SK-N-SH (cell line): ENCODE measurements around the gene SHISA5. TPM values are rescaled to one million over a fixed set of nuclear protein-coding genes. Genes with fewer than 3 reads are reported as not detected.

ENCODE experiments used
- CTCF ChIA-PET: fragments of 300-600, 350-600 bp; formaldehyde crosslinking; extraction: SDS; loops from one replicate; lab custom pipeline; 2021; lab: Yijun Ruan, JAX
- POLR2A ChIA-PET: fragments of 350-600 bp; sonication (Branson Sonifier 250); formaldehyde crosslinking; extraction: SDS; loops from one replicate; lab custom pipeline; 2020; ENCODE audit warnings: antibody characterized with exemption, inconsistent platforms; lab: Yijun Ruan, JAX
- DNase-seq: peaks from one replicate; pipeline ENCODE4 v3.0.0; 2012
- H2AFZ ChIP-seq: fragments of 200-600 bp; sonication (generic); 2 replicates; pipeline ENCODE4 v1.8.1; 2016; ENCODE audit warnings: antibody characterized with exemption, mild to moderate bottlenecking, low read depth
- H3F3A ChIP-seq: fragments of 200-600 bp; sonication (generic); replicated peaks from 2 replicates; pipeline ENCODE3; 2016; ENCODE audit warnings: antibody characterized with exemption, mild to moderate bottlenecking; ENCODE audit not compliant: insufficient read depth
- H3K27ac ChIP-seq, 2 experiments: fragments of 200-500 bp in 1 of 2; fragments of 200-600 bp in 1 of 2; sonication (Bioruptor generic) in 1 of 2; sonication (generic), shearing (Covaris generic) in 1 of 2; 2 replicates each; pipeline versions ENCODE4 v1.5.1 to v1.6.1; 2014 to 2016; ENCODE audit warnings: low read depth in 2 of 2, inconsistent platforms in 1 of 2, low read length in 1 of 2, mild to moderate bottlenecking in 1 of 2, mixed read lengths in 1 of 2
- H3K27me3 ChIP-seq: fragments of 200-600 bp; sonication (generic), shearing (Covaris generic); 2 replicates; pipeline ENCODE4 v1.6.1; 2016; ENCODE audit warnings: mixed run types; ENCODE audit not compliant: insufficient read depth
- H3K36me3 ChIP-seq, 2 experiments: fragments of 200-500 bp in 1 of 2; fragments of 200-600 bp in 1 of 2; sonication (Bioruptor generic) in 1 of 2; sonication (generic) in 1 of 2; replicated peaks in 1 of 2; 2 replicates each; pipeline versions ENCODE3 to v1.5.1; 2014 to 2016; ENCODE audit warnings: low read length in 1 of 2, mild to moderate bottlenecking in 1 of 2; ENCODE audit not compliant: insufficient read depth in 2 of 2, control insufficient read depth in 1 of 2
- H3K4me1 ChIP-seq, 2 experiments: fragments of 200-500 bp in 1 of 2; fragments of 200-600 bp in 1 of 2; sonication (Bioruptor generic) in 1 of 2; sonication (generic), shearing (Covaris generic) in 1 of 2; 2 replicates each; pipeline versions ENCODE4 v1.5.1 to v1.6.1; 2014 to 2016; ENCODE audit warnings: low read depth in 1 of 2, low read length in 1 of 2, mixed run types in 1 of 2; ENCODE audit not compliant: insufficient read depth in 2 of 2, control insufficient read depth in 1 of 2
- H3K4me2 ChIP-seq: fragments of 200-600 bp; sonication (generic), shearing (Covaris generic); 2 replicates; pipeline ENCODE4 v1.6.1; 2017; ENCODE audit warnings: mixed run types
- H3K4me3 ChIP-seq, 2 experiments: fragments of 200-500 bp in 1 of 2; fragments of 200-600 bp in 1 of 2; sonication (Bioruptor generic) in 1 of 2; sonication (generic), shearing (Covaris generic) in 1 of 2; 2 replicates each; pipeline versions ENCODE4 v1.5.1 to v1.8.1; 2014 to 2016; ENCODE audit warnings: low read depth in 2 of 2, inconsistent platforms in 1 of 2, low read length in 1 of 2, mild to moderate bottlenecking in 1 of 2, mixed read lengths in 1 of 2, moderate library complexity in 1 of 2
- H3K79me2 ChIP-seq: fragments of 200-600 bp; sonication (generic); 2 replicates; pipeline ENCODE4 v1.8.1; 2017; ENCODE audit warnings: mild to moderate bottlenecking; ENCODE audit not compliant: insufficient read depth
- H3K9ac ChIP-seq: fragments of 200-600 bp; sonication (generic); 2 replicates; pipeline ENCODE4 v1.6.1; 2017; ENCODE audit warnings: mixed run types
- H3K9me2 ChIP-seq: fragments of 200-600 bp; sonication (generic); 2 replicates; pipeline ENCODE4 v1.6.1; 2017; ENCODE audit warnings: mixed run types
- H3K9me3 ChIP-seq: fragments of 200-600 bp; sonication (generic); 2 replicates; pipeline ENCODE4 v1.6.1; 2017; ENCODE audit warnings: mixed run types, mild to moderate bottlenecking, moderate library complexity
- H4K20me1 ChIP-seq: fragments of 200-600 bp; sonication (generic); 2 replicates; pipeline ENCODE4 v1.6.1; 2017; ENCODE audit warnings: mild to moderate bottlenecking, mixed run types; ENCODE audit not compliant: insufficient read depth
- FOXJ3 ChIP-seq: sonication (generic); formaldehyde crosslinking; IDR thresholded peaks from 2 replicates; pipeline ENCODE4 v1.5.1; 2020; ENCODE audit warnings: mild to moderate bottlenecking, missing genetic modification reagents
- RCOR1 ChIP-seq: fragments of 150-350 bp; IDR thresholded peaks from 2 replicates; pipeline ENCODE4 v1.6.1; 2017; ENCODE audit warnings: antibody characterized with exemption, low read length
- RFX5 ChIP-seq: IDR thresholded peaks from 2 replicates; pipeline ENCODE4 v1.6.1; 2012; ENCODE audit warnings: mild to moderate bottlenecking, improper control_type of control experiment, low read length
- TAF1 ChIP-seq: IDR thresholded peaks from 2 replicates; pipeline ENCODE4 v1.6.1; 2012; ENCODE audit warnings: low read depth, mild to moderate bottlenecking, low read length, moderate library complexity, borderline replicate concordance
- WGBS: methylation state at CpG from one replicate; pipeline ENCODE4 v1.1.6; 2017; ENCODE audit warnings: low lambda C conversion rate; 5-methylcytosine and 5-hydroxymethylcytosine counted together
- polyA plus RNA-seq, 3 experiments: library from polyadenylated mRNA; depleted of rRNA; stranded (reverse); fragments of >200 nt; gene quantifications; 2 replicates each; pipeline ENCODE4 v1.2.3, GENCODE V29; 2012
- TF ChIP-seq, protein P1 (sequence below): IDR thresholded peaks from 2 replicates; pipeline ENCODE4 v1.4.0; 2012; ENCODE audit warnings: low read depth, borderline replicate concordance
- TF ChIP-seq, protein P2 (sequence below): fragments of 150-350 bp; IDR thresholded peaks from 2 replicates; pipeline ENCODE4 v1.6.1; 2017; ENCODE audit warnings: antibody characterized with exemption, low read length, low read depth, borderline replicate concordance
- TF ChIP-seq, protein P3 (sequence below): IDR thresholded peaks from 2 replicates; pipeline ENCODE4 v1.4.0; 2012; ENCODE audit warnings: low read depth, borderline replicate concordance
- TF ChIP-seq, protein P4 (sequence below): fragments of 150-350 bp; IDR thresholded peaks from 2 replicates; pipeline ENCODE4 v1.6.1; 2016; ENCODE audit warnings: mild to moderate bottlenecking, low read depth, low read length
- TF ChIP-seq, protein P5 (sequence below): fragments of 200-600 bp; sonication (generic); IDR thresholded peaks from 2 replicates; pipeline ENCODE4 v1.6.1; 2017; ENCODE audit warnings: antibody characterized with exemption, mild to moderate bottlenecking, moderate library complexity
- TF ChIP-seq, protein P6 (sequence below): IDR thresholded peaks from 2 replicates; pipeline ENCODE4; 2012
- TF ChIP-seq, protein P7 (sequence below): IDR thresholded peaks from 2 replicates; pipeline ENCODE4 v1.4.0; 2012; ENCODE audit warnings: low read depth

Gene SHISA5
- polyA plus RNA-seq, 1 of the 3 experiments (the other 2 are of a cell fraction), result 194 TPM

DNA sequence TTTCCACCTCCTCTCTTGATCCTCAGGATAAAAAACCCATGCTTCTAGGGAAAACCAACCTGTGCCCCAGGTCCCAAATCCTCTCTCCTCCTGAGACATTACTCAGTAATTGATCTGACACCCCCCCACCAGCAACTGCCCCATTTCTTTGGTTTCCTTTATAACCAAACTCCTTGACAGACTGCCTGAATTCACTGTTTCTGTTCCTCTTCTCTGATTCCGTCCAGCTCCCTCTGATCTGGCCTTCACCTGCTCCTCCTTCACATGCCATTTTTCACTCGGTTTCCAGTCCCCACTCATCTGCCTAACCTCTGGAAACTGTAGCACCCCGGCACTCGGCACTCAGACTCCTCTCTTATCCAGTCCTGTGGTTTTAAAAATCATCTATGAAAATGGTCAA is 66.2 kb downstream of the SHISA5 start:
- Histone ChIP-seq H3K4me2 (no peak overlapping the region), H4K20me1 (peaks cover 14% of the 10 kb centered on the region), H2AFZ (no peak overlapping the region), H3K79me2 (peaks cover 41% of the 10 kb centered on the region), H3K4me3 (no peak overlapping the region), H3K27ac (no peak overlapping the region), H3K36me3 (peaks cover 17 to 24% of the 10 kb centered on the region in 2 experiments), H3K9ac (no peak overlapping the region), H3K4me1 (peaks cover 8 to 24% of the 10 kb centered on the region in 2 experiments), H3F3A (peaks cover 6% of the 10 kb centered on the region), H3K27me3 (no peaks in the 10 kb centered on the region), H3K9me3 (no peaks in the 10 kb centered on the region), H3K9me2 (no peaks in the 10 kb centered on the region)
- CTCF ChIA-PET, result interaction anchor here (2.8 to 13.2 kb wide), 7 partner anchors 9 to 244 kb away, joined by 15 to 399 read pairs (median 93); partner anchors contain the start of gene PLXNB1
- DNase-seq, result no peak
- WGBS, result 94% methylated on average over 4 of the region's 4 CpGs
- POLR2A ChIA-PET, result no interaction called here
- TF ChIP-seq, protein P1, sequence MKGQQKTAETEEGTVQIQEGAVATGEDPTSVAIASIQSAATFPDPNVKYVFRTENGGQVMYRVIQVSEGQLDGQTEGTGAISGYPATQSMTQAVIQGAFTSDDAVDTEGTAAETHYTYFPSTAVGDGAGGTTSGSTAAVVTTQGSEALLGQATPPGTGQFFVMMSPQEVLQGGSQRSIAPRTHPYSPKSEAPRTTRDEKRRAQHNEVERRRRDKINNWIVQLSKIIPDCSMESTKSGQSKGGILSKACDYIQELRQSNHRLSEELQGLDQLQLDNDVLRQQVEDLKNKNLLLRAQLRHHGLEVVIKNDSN, result no peak
- TF ChIP-seq TAF1, result no peak
- no peak for TF ChIP-seq RFX5
- TF ChIP-seq, protein P2, sequence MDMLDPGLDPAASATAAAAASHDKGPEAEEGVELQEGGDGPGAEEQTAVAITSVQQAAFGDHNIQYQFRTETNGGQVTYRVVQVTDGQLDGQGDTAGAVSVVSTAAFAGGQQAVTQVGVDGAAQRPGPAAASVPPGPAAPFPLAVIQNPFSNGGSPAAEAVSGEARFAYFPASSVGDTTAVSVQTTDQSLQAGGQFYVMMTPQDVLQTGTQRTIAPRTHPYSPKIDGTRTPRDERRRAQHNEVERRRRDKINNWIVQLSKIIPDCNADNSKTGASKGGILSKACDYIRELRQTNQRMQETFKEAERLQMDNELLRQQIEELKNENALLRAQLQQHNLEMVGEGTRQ, result no peak
- TF ChIP-seq, protein P3, sequence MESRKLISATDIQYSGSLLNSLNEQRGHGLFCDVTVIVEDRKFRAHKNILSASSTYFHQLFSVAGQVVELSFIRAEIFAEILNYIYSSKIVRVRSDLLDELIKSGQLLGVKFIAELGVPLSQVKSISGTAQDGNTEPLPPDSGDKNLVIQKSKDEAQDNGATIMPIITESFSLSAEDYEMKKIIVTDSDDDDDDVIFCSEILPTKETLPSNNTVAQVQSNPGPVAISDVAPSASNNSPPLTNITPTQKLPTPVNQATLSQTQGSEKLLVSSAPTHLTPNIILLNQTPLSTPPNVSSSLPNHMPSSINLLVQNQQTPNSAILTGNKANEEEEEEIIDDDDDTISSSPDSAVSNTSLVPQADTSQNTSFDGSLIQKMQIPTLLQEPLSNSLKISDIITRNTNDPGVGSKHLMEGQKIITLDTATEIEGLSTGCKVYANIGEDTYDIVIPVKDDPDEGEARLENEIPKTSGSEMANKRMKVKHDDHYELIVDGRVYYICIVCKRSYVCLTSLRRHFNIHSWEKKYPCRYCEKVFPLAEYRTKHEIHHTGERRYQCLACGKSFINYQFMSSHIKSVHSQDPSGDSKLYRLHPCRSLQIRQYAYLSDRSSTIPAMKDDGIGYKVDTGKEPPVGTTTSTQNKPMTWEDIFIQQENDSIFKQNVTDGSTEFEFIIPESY, result no peak
- TF ChIP-seq, protein P4, sequence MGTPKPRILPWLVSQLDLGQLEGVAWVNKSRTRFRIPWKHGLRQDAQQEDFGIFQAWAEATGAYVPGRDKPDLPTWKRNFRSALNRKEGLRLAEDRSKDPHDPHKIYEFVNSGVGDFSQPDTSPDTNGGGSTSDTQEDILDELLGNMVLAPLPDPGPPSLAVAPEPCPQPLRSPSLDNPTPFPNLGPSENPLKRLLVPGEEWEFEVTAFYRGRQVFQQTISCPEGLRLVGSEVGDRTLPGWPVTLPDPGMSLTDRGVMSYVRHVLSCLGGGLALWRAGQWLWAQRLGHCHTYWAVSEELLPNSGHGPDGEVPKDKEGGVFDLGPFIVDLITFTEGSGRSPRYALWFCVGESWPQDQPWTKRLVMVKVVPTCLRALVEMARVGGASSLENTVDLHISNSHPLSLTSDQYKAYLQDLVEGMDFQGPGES, result no peak
- TF ChIP-seq, protein P5, sequence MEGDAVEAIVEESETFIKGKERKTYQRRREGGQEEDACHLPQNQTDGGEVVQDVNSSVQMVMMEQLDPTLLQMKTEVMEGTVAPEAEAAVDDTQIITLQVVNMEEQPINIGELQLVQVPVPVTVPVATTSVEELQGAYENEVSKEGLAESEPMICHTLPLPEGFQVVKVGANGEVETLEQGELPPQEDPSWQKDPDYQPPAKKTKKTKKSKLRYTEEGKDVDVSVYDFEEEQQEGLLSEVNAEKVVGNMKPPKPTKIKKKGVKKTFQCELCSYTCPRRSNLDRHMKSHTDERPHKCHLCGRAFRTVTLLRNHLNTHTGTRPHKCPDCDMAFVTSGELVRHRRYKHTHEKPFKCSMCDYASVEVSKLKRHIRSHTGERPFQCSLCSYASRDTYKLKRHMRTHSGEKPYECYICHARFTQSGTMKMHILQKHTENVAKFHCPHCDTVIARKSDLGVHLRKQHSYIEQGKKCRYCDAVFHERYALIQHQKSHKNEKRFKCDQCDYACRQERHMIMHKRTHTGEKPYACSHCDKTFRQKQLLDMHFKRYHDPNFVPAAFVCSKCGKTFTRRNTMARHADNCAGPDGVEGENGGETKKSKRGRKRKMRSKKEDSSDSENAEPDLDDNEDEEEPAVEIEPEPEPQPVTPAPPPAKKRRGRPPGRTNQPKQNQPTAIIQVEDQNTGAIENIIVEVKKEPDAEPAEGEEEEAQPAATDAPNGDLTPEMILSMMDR, result no peak
- TF ChIP-seq, protein P6, sequence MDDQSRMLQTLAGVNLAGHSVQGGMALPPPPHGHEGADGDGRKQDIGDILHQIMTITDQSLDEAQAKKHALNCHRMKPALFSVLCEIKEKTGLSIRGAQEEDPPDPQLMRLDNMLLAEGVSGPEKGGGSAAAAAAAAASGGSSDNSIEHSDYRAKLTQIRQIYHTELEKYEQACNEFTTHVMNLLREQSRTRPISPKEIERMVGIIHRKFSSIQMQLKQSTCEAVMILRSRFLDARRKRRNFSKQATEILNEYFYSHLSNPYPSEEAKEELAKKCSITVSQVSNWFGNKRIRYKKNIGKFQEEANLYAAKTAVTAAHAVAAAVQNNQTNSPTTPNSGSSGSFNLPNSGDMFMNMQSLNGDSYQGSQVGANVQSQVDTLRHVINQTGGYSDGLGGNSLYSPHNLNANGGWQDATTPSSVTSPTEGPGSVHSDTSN, result no peak
- TF ChIP-seq, protein P7, sequence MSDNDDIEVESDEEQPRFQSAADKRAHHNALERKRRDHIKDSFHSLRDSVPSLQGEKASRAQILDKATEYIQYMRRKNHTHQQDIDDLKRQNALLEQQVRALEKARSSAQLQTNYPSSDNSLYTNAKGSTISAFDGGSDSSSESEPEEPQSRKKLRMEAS, result no peak
- TF ChIP-seq RCOR1, result no peak
- no peak for TF ChIP-seq FOXJ3 (CRISPR knock-in tag)
- TF ChIP-seq, all 33 proteins: peak for 0
